Suprapubic skin (tissue), 4 donors: Measurements from ENCODE around the gene SLC30A2.

Source experiments
- EP300 ChIP-seq: sonication (generic); formaldehyde crosslinking; IDR thresholded peaks from one replicate; pipeline ENCODE4 v1.6.1; 2017; ENCODE audit warnings: antibody characterized with exemption
- POLR2A ChIP-seq, 2 donors: fragments of 450-650 bp; IDR thresholded peaks; one replicate each; pipeline ENCODE4 v1.6.1; 2017; ENCODE audit warnings: antibody characterized with exemption in 2 of 2, mild to moderate bottlenecking in 2 of 2, moderate library complexity in 2 of 2
- POLR2AphosphoS5 ChIP-seq, 3 donors: sonication (generic); formaldehyde crosslinking; IDR thresholded peaks; one replicate each; pipeline ENCODE4 v1.6.1; 2017; ENCODE audit warnings: antibody characterized with exemption in 3 of 3
- TF ChIP-seq, protein P1 (sequence below), 2 donors: fragments of 200-600 bp in 1 of 2; fragments of 450-650 bp in 1 of 2; sonication (generic) in 1 of 2; IDR thresholded peaks; one replicate each; pipeline ENCODE4 v1.5.1; 2016 to 2019; ENCODE audit warnings: antibody characterized with exemption in 2 of 2, mild to moderate bottlenecking in 1 of 2, moderate library complexity in 1 of 2

DNA sequence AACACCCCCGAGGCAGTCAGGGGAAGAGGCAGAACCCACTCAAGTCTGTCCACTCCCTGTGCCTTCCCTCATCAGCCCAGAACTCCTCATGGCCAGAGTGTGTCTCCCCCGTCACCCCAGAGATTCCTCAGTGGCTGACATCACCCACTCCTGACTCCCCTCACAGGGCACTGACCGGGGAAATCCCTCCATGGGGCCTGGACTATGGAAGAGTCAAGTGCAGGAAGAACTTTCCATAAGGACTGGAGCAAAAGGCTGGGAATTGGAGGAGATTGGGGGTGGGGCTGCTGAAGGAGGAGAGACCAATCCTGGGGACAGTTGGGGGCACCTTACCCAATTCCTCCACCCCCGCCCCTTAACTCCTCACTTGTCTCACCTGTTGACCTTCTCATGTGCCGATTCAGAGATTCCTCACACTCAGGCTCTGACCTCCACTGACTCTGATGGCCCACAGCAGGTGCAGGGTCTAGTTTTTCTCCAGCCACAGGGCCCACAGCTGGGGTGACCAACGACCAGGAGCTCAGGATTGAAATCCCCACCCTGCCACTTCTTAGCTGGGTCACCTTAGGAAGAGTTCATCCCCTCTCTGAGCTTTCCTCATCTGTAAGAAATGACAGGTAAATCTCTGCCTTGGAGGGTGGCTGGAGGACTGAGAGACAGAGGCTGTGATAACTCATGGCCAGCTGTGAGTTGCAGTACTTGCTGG, 24.8 kb downstream of the SLC30A2 start:
- TF ChIP-seq POLR2A (IDR thresholded peaks at IDR 0.05) (no peak), POLR2AphosphoS5 (IDR thresholded peaks at IDR 0.05) (no peak), EP300 (no peak)
- TF ChIP-seq, protein P1, sequence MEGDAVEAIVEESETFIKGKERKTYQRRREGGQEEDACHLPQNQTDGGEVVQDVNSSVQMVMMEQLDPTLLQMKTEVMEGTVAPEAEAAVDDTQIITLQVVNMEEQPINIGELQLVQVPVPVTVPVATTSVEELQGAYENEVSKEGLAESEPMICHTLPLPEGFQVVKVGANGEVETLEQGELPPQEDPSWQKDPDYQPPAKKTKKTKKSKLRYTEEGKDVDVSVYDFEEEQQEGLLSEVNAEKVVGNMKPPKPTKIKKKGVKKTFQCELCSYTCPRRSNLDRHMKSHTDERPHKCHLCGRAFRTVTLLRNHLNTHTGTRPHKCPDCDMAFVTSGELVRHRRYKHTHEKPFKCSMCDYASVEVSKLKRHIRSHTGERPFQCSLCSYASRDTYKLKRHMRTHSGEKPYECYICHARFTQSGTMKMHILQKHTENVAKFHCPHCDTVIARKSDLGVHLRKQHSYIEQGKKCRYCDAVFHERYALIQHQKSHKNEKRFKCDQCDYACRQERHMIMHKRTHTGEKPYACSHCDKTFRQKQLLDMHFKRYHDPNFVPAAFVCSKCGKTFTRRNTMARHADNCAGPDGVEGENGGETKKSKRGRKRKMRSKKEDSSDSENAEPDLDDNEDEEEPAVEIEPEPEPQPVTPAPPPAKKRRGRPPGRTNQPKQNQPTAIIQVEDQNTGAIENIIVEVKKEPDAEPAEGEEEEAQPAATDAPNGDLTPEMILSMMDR (IDR thresholded peaks at IDR 0.05), result no peak
